IPS-NIHi7 (cell line): ENCODE data around the gene CDH4.
"Not testable (repeated sequence)": the region's sequence is repeated elsewhere in the genome, so short reads cannot be mapped to it uniquely, and the experiment has no call there.

Experiments
- DNase-seq: peaks from one replicate; pipeline ENCODE4 v3.0.0; 2012; ENCODE audit warnings: mixed read lengths; ENCODE audit errors: extremely low spot score

Gene CDH4

GRCh38 chr20:61971595-61971994 is 719.5 kb downstream of the CDH4 start:
- not testable (repeated sequence) for DNase-seq

- DNase-seq = no peak
Observed at GRCh38 chr20:61972636-61973508, 720.8 kb downstream of the CDH4 start.

- peak; percentile 53 for DNase-seq
Observed at GRCh38 chr20:61973515-61974356, 721.7 kb downstream of the CDH4 start.

GRCh38 chr20:61974357-61974665 is 722.2 kb downstream of the CDH4 start:
- no peak for DNase-seq

GRCh38 chr20:61975407-61976129 is 723.5 kb downstream of the CDH4 start:
- DNase-seq = no peak

- no peak for DNase-seq
Observed at GRCh38 chr20:61976263-61976643, 724.2 kb downstream of the CDH4 start.

GRCh38 chr20:61976644-61977418 is 724.8 kb downstream of the CDH4 start:
- no peak for DNase-seq

- DNase-seq = no peak
Observed at GRCh38 chr20:61977419-61977786, 725.3 kb downstream of the CDH4 start.

GRCh38 chr20:61978491-61978890 is 726.4 kb downstream of the CDH4 start:
- no peak for DNase-seq

- DNase-seq = no peak
Observed at GRCh38 chr20:61979090-61979489, 727.0 kb downstream of the CDH4 start.

GRCh38 chr20:61979701-61980635 is 727.9 kb downstream of the CDH4 start:
- DNase-seq = no peak

GRCh38 chr20:61980647-61981583 is 728.9 kb downstream of the CDH4 start:
- DNase-seq = peak; percentile 44

GRCh38 chr20:61981691-61982090 is 729.6 kb downstream of the CDH4 start:
- not testable (repeated sequence) for DNase-seq

GRCh38 chr20:61982191-61982950 is 730.3 kb downstream of the CDH4 start:
- DNase-seq = no peak

- DNase-seq = no peak
Observed at GRCh38 chr20:61982951-61983315, 730.9 kb downstream of the CDH4 start.

GRCh38 chr20:61983965-61984364 is 731.9 kb downstream of the CDH4 start:
- no peak for DNase-seq

GRCh38 chr20:61984431-61984830 is 732.4 kb downstream of the CDH4 start:
- not testable (repeated sequence) for DNase-seq

GRCh38 chr20:61985096-61985495 is 733.0 kb downstream of the CDH4 start:
- no peak for DNase-seq
